ENCODE results near the gene STXBP6. TPM values are rescaled to one million over a fixed set of nuclear protein-coding genes. Genes with fewer than 3 reads are reported as not detected.

Gene STXBP6
- total RNA-seq, 1 experiment from 2014 or later, result 0.27 TPM

DNA sequence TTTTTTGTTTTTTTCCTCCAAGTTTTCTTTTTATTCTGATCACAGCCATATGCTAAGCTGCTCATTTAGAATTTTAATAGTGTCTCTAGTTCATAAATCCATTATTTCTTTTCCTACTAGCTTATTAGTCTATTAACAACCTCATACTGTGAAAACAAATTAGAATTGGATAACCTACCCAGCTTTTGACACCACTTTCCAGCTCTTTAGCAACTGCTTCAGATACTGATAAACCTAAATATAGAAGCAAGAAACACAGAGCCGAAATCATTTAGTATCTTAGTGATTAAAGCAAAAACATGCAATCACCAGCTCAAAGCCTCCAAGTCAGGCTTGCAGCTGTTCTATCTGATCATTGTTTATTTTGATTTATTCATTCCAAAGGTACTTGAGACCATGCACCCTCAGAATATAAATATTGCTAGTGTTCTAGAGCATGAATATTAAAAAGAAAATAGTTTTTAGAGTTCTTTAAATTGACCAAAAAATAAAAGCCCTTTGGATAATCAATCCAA, 121.5 kb downstream of the STXBP6 start (continued):
- no peak for TF ChIP-seq TCF7L2 (IDR thresholded peaks at IDR 0.05; ENCODE audit: borderline replicate concordance, extremely low read depth, insufficient read depth, insufficient read length)
- TF ChIP-seq RAD21 (IDR thresholded peaks at IDR 0.05; ENCODE audit: low read depth), result no peak
- TF ChIP-seq EZH2 (IDR thresholded peaks at IDR 0.05), result no peak
- TF ChIP-seq EZH2phosphoT487 (IDR thresholded peaks at IDR 0.05; ENCODE audit: borderline replicate concordance), result no peak
- TF ChIP-seq, protein P1, sequence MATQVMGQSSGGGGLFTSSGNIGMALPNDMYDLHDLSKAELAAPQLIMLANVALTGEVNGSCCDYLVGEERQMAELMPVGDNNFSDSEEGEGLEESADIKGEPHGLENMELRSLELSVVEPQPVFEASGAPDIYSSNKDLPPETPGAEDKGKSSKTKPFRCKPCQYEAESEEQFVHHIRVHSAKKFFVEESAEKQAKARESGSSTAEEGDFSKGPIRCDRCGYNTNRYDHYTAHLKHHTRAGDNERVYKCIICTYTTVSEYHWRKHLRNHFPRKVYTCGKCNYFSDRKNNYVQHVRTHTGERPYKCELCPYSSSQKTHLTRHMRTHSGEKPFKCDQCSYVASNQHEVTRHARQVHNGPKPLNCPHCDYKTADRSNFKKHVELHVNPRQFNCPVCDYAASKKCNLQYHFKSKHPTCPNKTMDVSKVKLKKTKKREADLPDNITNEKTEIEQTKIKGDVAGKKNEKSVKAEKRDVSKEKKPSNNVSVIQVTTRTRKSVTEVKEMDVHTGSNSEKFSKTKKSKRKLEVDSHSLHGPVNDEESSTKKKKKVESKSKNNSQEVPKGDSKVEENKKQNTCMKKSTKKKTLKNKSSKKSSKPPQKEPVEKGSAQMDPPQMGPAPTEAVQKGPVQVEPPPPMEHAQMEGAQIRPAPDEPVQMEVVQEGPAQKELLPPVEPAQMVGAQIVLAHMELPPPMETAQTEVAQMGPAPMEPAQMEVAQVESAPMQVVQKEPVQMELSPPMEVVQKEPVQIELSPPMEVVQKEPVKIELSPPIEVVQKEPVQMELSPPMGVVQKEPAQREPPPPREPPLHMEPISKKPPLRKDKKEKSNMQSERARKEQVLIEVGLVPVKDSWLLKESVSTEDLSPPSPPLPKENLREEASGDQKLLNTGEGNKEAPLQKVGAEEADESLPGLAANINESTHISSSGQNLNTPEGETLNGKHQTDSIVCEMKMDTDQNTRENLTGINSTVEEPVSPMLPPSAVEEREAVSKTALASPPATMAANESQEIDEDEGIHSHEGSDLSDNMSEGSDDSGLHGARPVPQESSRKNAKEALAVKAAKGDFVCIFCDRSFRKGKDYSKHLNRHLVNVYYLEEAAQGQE (IDR thresholded peaks at IDR 0.05; ENCODE audit: low read depth), result no peak
- TF ChIP-seq POLR2AphosphoS5 (IDR thresholded peaks at IDR 0.05; ENCODE audit: low read depth, low read length), result no peak
- TF ChIP-seq FOSL1 (IDR thresholded peaks at IDR 0.05; ENCODE audit: low read depth), result no peak
- TF ChIP-seq SIN3A (IDR thresholded peaks at IDR 0.05; ENCODE audit: low read depth), result no peak
- TF ChIP-seq CBX3 (IDR thresholded peaks at IDR 0.05; ENCODE audit: low read depth), result no peak
- TF ChIP-seq, protein P2, sequence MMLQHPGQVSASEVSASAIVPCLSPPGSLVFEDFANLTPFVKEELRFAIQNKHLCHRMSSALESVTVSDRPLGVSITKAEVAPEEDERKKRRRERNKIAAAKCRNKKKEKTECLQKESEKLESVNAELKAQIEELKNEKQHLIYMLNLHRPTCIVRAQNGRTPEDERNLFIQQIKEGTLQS (IDR thresholded peaks at IDR 0.05), result no peak
- TF ChIP-seq SRF (IDR thresholded peaks at IDR 0.05; ENCODE audit: low read depth), result no peak

GRCh38 chr14:24927809-24928208, 122.1 kb downstream of the STXBP6 start:
- Histone ChIP-seq H3K9ac (ENCODE audit: low read length) (no peak overlapping the region), H3K4me3 (replicated peaks in 1 of 2; ENCODE audit: low read depth in 1 of 2, low read length in 2 of 2) (no peak overlapping the region), H4K20me1 (ENCODE audit: insufficient read depth) (no peaks in the 10 kb centered on the region), H3K4me2 (ENCODE audit: low read length) (no peak overlapping the region), H3K4me1 (ENCODE audit: control insufficient read depth in 1 of 2, insufficient read depth in 2 of 2, low read length in 2 of 2) (no peaks in the 10 kb centered on the region), H2AFZ (ENCODE audit: low read depth, low read length, poor library complexity, severe bottlenecking) (no peak overlapping the region), H3K9me3 (ENCODE audit: control insufficient read depth in 1 of 2, insufficient read depth in 1 of 2, low read depth in 1 of 2, low read length in 2 of 2) (peaks cover 0 to 3% of the 10 kb centered on the region in 2 experiments; a peak in 1 of 4 replicates), H3K79me2 (ENCODE audit: insufficient read depth, low read length) (no peaks in the 10 kb centered on the region), H3K36me3 (ENCODE audit: control insufficient read depth in 1 of 2, insufficient read depth in 2 of 2, low read length in 2 of 2) (no peaks in the 10 kb centered on the region), H3K9me2 (ENCODE audit: insufficient read depth) (no peaks in the 10 kb centered on the region), H3K27ac (ENCODE audit: low read depth, low read length) (no peak overlapping the region), H3K27me3 (ENCODE audit: insufficient read depth, low read length) (no peaks in the 10 kb centered on the region)
- intact Hi-C loops (cut with micrococcal nuclease), result no loop called here
- BruUV-seq (replicated peaks), result no TSS peak
- no peak for DNase-seq (ENCODE audit: low read depth, low spot score)
- POLR2A ChIA-PET, result no interaction called here
- ATAC-seq, result no peak
- CTCF ChIA-PET, result no interaction called here
- RAD21 ChIA-PET (ENCODE audit: low non-redundant PET in 1 of 2, low total read pairs in 2 of 2, uncharacterized antibody in 2 of 2, unreplicated experiment in 2 of 2), result no interaction called here
- no peak for TF ChIP-seq POLR2AphosphoS5 (IDR thresholded peaks at IDR 0.05; ENCODE audit: low read depth, low read length)
- TF ChIP-seq, protein P2 (IDR thresholded peaks at IDR 0.05), result no peak
- no peak for TF ChIP-seq TCF7L2 (IDR thresholded peaks at IDR 0.05; ENCODE audit: borderline replicate concordance, extremely low read depth, insufficient read depth, insufficient read length)
- TF ChIP-seq FOSL1 (IDR thresholded peaks at IDR 0.05; ENCODE audit: low read depth), result no peak
- TF ChIP-seq POLR2A (IDR thresholded peaks at IDR 0.05; ENCODE audit: borderline replicate concordance, extremely low read depth, insufficient read depth, insufficient read length), result no peak
- no peak for TF ChIP-seq SIN3A (IDR thresholded peaks at IDR 0.05; ENCODE audit: low read depth)
- no peak for TF ChIP-seq ELF1 (IDR thresholded peaks at IDR 0.05; ENCODE audit: borderline replicate concordance, low read depth)
- no peak for TF ChIP-seq EZH2phosphoT487 (IDR thresholded peaks at IDR 0.05; ENCODE audit: borderline replicate concordance)
- no peak for TF ChIP-seq SP1 (IDR thresholded peaks at IDR 0.05; ENCODE audit: low read depth)

Data from HCT116 (cell line).